IPS-15b (cell line): ENCODE results near the gene PACSIN3.

Experiments used
- H3K27me3 ChIP-seq: one replicate; pipeline ENCODE4 v1.6.1; 2013; ENCODE audit warnings: low read length; ENCODE audit not compliant: control insufficient read depth, insufficient read depth
- H3K36me3 ChIP-seq: one replicate; pipeline ENCODE4 v1.6.1; 2013; ENCODE audit warnings: low read length; ENCODE audit not compliant: control insufficient read depth, insufficient read depth
- H3K4me1 ChIP-seq: one replicate; pipeline ENCODE4 v1.6.1; 2013; ENCODE audit warnings: mild to moderate bottlenecking, low read length; ENCODE audit not compliant: control insufficient read depth, insufficient read depth
- H3K4me3 ChIP-seq: one replicate; pipeline ENCODE4 v1.5.1; 2013; ENCODE audit warnings: low read depth, low read length
- H3K9ac ChIP-seq: one replicate; pipeline ENCODE4 v1.6.1; 2013; ENCODE audit warnings: low read depth, mild to moderate bottlenecking, low read length
- H3K9me3 ChIP-seq: one replicate; pipeline ENCODE4 v1.6.1; 2013; ENCODE audit warnings: mild to moderate bottlenecking, low read length; ENCODE audit not compliant: control insufficient read depth, insufficient read depth

Gene PACSIN3

GRCh38 chr11:47189100-47189834 is 3.0 kb upstream of the PACSIN3 start:
- Histone ChIP-seq H3K9ac (no peak overlapping the region), H3K4me3 (no peak overlapping the region), H3K9me3 (no peaks in the 10 kb centered on the region)

GRCh38 chr11:47188259-47188658 is 2.0 kb upstream of the PACSIN3 start:
- Histone ChIP-seq H3K4me3 (no peak overlapping the region), H3K9ac (no peak overlapping the region)

More at GRCh38 chr11:47189100-47189834, 3.0 kb upstream of the PACSIN3 start:
- Histone ChIP-seq H3K27me3 (peaks cover 8% of the 10 kb centered on the region), H3K4me1 (peaks cover 2% of the 10 kb centered on the region), H3K36me3 (no peaks in the 10 kb centered on the region)

GRCh38 chr11:47187723-47188122 is 1.5 kb upstream of the PACSIN3 start:
- Histone ChIP-seq H3K4me1 (peaks cover 5% of the 10 kb centered on the region), H3K9me3 (no peaks in the 10 kb centered on the region), H3K27me3 (peaks cover 8% of the 10 kb centered on the region), H3K9ac (no peak overlapping the region), H3K36me3 (peaks cover 5% of the 10 kb centered on the region), H3K4me3 (peak overlapping the region; percentile 66)

More at GRCh38 chr11:47188259-47188658, 2.0 kb upstream of the PACSIN3 start:
- peaks cover 8% of the 10 kb centered on the region for H3K27me3 ChIP-seq
- H3K9me3 ChIP-seq = no peaks in the 10 kb centered on the region
- H3K36me3 ChIP-seq = peaks cover 4% of the 10 kb centered on the region
- H3K4me1 ChIP-seq = peaks cover 5% of the 10 kb centered on the region

GRCh38 chr11:47186700-47187695 is 764 bp upstream of the PACSIN3 start:
- H3K4me1 ChIP-seq = peaks cover 5% of the 10 kb centered on the region
- H3K27me3 ChIP-seq = peaks cover 8% of the 10 kb centered on the region
- peaks cover 5% of the 10 kb centered on the region for H3K36me3 ChIP-seq
- peak overlapping the region; percentile 14 for H3K9ac ChIP-seq
- peak overlapping the region; percentile 66 for H3K4me3 ChIP-seq
- no peaks in the 10 kb centered on the region for H3K9me3 ChIP-seq

GRCh38 chr11:47185305-47186075 is 744 bp downstream of the PACSIN3 start:
- no peaks in the 10 kb centered on the region for H3K9me3 ChIP-seq
- peaks cover 8% of the 10 kb centered on the region for H3K27me3 ChIP-seq
- peak overlapping the region; percentile 74 for H3K4me3 ChIP-seq
- peak overlapping the region; percentile 81 for H3K9ac ChIP-seq
- peaks cover 5% of the 10 kb centered on the region for H3K36me3 ChIP-seq
- H3K4me1 ChIP-seq = peaks cover 5% of the 10 kb centered on the region

- peak overlapping the region; percentile 76 for H3K9ac ChIP-seq
- peak overlapping the region; percentile 74 for H3K4me3 ChIP-seq
- H3K27me3 ChIP-seq = peaks cover 8% of the 10 kb centered on the region
- no peaks in the 10 kb centered on the region for H3K9me3 ChIP-seq
- peaks cover 6% of the 10 kb centered on the region for H3K4me1 ChIP-seq
- H3K36me3 ChIP-seq = peaks cover 10% of the 10 kb centered on the region
Observed at GRCh38 chr11:47184711-47185304, 1.4 kb downstream of the PACSIN3 start.

GRCh38 chr11:47183969-47184368 is 2.3 kb downstream of the PACSIN3 start:
- H3K36me3 ChIP-seq = peaks cover 16% of the 10 kb centered on the region
- H3K9ac ChIP-seq = no peak overlapping the region
- no peaks in the 10 kb centered on the region for H3K9me3 ChIP-seq
- peaks cover 8% of the 10 kb centered on the region for H3K4me1 ChIP-seq
- peak overlapping the region; percentile 74 for H3K4me3 ChIP-seq
- H3K27me3 ChIP-seq = peaks cover 8% of the 10 kb centered on the region

GRCh38 chr11:47183031-47183856 is 3.0 kb downstream of the PACSIN3 start:
- Histone ChIP-seq H3K36me3 (peaks cover 23% of the 10 kb centered on the region), H3K4me3 (no peak overlapping the region), H3K4me1 (peaks cover 8% of the 10 kb centered on the region), H3K9me3 (no peaks in the 10 kb centered on the region), H3K27me3 (peaks cover 6% of the 10 kb centered on the region), H3K9ac (no peak overlapping the region)

GRCh38 chr11:47182380-47182779 is 3.9 kb downstream of the PACSIN3 start:
- peaks cover 10% of the 10 kb centered on the region for H3K4me1 ChIP-seq
- H3K27me3 ChIP-seq = no peaks in the 10 kb centered on the region
- H3K36me3 ChIP-seq = peaks cover 28% of the 10 kb centered on the region
- no peak overlapping the region for H3K4me3 ChIP-seq
- no peaks in the 10 kb centered on the region for H3K9me3 ChIP-seq
- no peak overlapping the region for H3K9ac ChIP-seq

- H3K27me3 ChIP-seq = no peaks in the 10 kb centered on the region
- no peak overlapping the region for H3K9ac ChIP-seq
- H3K4me3 ChIP-seq = no peak overlapping the region
- peaks cover 11% of the 10 kb centered on the region for H3K4me1 ChIP-seq
- H3K9me3 ChIP-seq = no peaks in the 10 kb centered on the region
- peaks cover 28% of the 10 kb centered on the region for H3K36me3 ChIP-seq
Observed at GRCh38 chr11:47181271-47181670, 5.0 kb downstream of the PACSIN3 start.
